Activated effector memory CD4-positive, alpha-beta T cell treated with anti-CD3 and anti-CD28 coated beads, Interleukin-2, amount 50 U/mL, for 16 hours (primary cell): ENCODE data around the gene USP10.

Experiments used
- DNase-seq: peaks from one replicate; pipeline ENCODE4 v3.0.0-alpha.2; 2020

USP10 gene

DNA sequence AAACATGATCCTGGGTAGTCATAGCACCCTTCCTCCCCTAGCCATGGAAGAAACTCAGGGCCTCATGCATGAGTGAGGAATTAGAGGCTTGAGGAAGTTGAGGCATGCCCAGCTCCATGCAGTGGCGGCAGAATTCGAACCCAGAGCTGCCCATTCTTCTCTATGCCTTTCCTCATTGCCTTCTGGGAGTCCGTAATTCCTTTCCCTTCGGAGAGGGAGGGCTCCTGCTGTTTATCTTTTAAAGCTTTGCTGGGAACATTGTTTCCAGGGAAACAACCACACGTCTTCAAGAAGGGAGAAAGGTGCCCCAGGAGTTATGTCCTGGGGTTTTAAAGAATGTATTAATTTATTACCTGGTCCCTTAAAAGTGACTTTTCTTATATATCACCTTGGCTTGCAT lies 128.5 kb downstream of the USP10 start:
- no peak for DNase-seq
